Left cardiac atrium (tissue), 4 donors: ENCODE measurements around the gene UQCR10. TPM values are rescaled to one million over a fixed set of nuclear protein-coding genes. Genes with fewer than 3 reads are reported as not detected.

Source experiments
- ATAC-seq, 2 donors: fragments of 200-7000 bp; cut with Tn5 transposase; one replicate each; pipeline ENCODE4 v1.9.1; 2020; ENCODE audit warnings: mild to moderate bottlenecking in 2 of 2, moderate library complexity in 2 of 2
- DNase-seq: peaks from one replicate; pipeline ENCODE4 v3.0.0-alpha.2; 2020
- intact Hi-C, 2 donors: fragments of 100-400 bp; cut with DNase I; formaldehyde crosslinking; loops; one replicate each; pipeline versions ENCODE4 v1.14.1 to v1.15.1; 2022 to 2023
- total RNA-seq, 2 donors: library from RNA; stranded (reverse); fragmentation: NEBNext Ultra II Directional; extraction: Animal tissue kit (Norgen Biotek cat#: 25700); gene quantifications; one replicate each; pipeline ENCODE4 v1.2.1, GENCODE V29; 2021
- donor health status: DM: no; HTN: yes; CAD: no.
- donor health status: DM: no; HTN: yes; CAD: no; lungs with severe emphysema.
- donor health status: DM: yes; HTN: yes; CAD: no.
- donor health status: Dilated cardiomyopathy.

The UQCR10 gene
- total RNA-seq, 2 donors from 2014 or later: 229 to 266 TPM

- ATAC-seq (peak; percentile 28 to 29), DNase-seq (no peak)
- intact Hi-C loops: no loop called here
Measured at GRCh38 chr22:29815580-29815979, 48.4 kb downstream of the UQCR10 start.

GRCh38 chr22:29816128-29816527 lies 49.0 kb downstream of the UQCR10 start:
- DNase-seq (peak; percentile 79), ATAC-seq (peak; percentile 73 to 83)
- intact Hi-C loops: no loop called here

GRCh38 chr22:29816539-29816938 lies 49.4 kb downstream of the UQCR10 start:
- intact Hi-C loops: no loop called here
- ATAC-seq (no peak), DNase-seq (no peak)

GRCh38 chr22:29816980-29817379 lies 49.8 kb downstream of the UQCR10 start:
- no peak for ATAC-seq
- intact Hi-C loops: no loop called here
- DNase-seq: no peak

GRCh38 chr22:29817724-29818123 lies 50.6 kb downstream of the UQCR10 start:
- DNase-seq (no peak), ATAC-seq (no peak)
- intact Hi-C loops: no loop called here

GRCh38 chr22:29819501-29819900 lies 52.3 kb downstream of the UQCR10 start:
- ATAC-seq: no peak
- intact Hi-C loops: no loop called here
- DNase-seq: no peak

Other genes with a start within 250 kb of the UQCR10 start
- gene THOC5, start 213.6 kb upstream of the UQCR10 start, total RNA-seq: 10 to 100 TPM; 35.6 to 39.9 TPM
- gene NIPSNAP1, start 186.3 kb upstream of the UQCR10 start, total RNA-seq: 10 to 100 TPM; 18.1 to 19.7 TPM
- gene NF2, start 163.7 kb upstream of the UQCR10 start, total RNA-seq: 10 to 100 TPM; 45.3 to 48.7 TPM
- not detected for gene CABP7, start 47.4 kb upstream of the UQCR10 start, total RNA-seq
- gene ZMAT5, start 362 bp upstream of the UQCR10 start, total RNA-seq: 10 to 100 TPM; 15.2 to 21.1 TPM
- 10 to 100 TPM; 34.6 to 52.6 TPM for gene ASCC2, start 70.9 kb downstream of the UQCR10 start, total RNA-seq
- 10 to 100 TPM; 29.8 to 34.8 TPM for gene MTMR3, start 115.8 kb downstream of the UQCR10 start, total RNA-seq